NCI-H2171 treated with DMSO at 0.1 percent for 48 hours (cell line): ENCODE data around the gene EPGN.

ENCODE experiments used
- DNase-seq: peaks from one replicate; lab custom pipeline; 2025; lab: John Stamatoyannopoulos, UW

EPGN gene

GRCh38 chr4:74308215-74308614 lies at the start of gene EPGN:
Gene EPGN (plus strand): TSS chr4:74308470. CDS start chr4:74308534, 64 bp downstream.
- DNase-seq = no peak

- no peak for DNase-seq
Observed at GRCh38 chr4:74258963-74259362, 49.3 kb upstream of the EPGN start.

GRCh38 chr4:74260036-74260435 lies 48.2 kb upstream of the EPGN start:
- DNase-seq = no peak

GRCh38 chr4:74262522-74262921 lies 45.7 kb upstream of the EPGN start:
- DNase-seq = no peak

GRCh38 chr4:74263551-74263950 lies 44.7 kb upstream of the EPGN start:
- DNase-seq = no peak

- DNase-seq = no peak
Observed at GRCh38 chr4:74266081-74266480, 42.2 kb upstream of the EPGN start.

- no peak for DNase-seq
Observed at GRCh38 chr4:74267998-74268606, 40.2 kb upstream of the EPGN start.

GRCh38 chr4:74268643-74269042 lies 39.6 kb upstream of the EPGN start:
- DNase-seq = no peak

GRCh38 chr4:74278490-74278889 lies 29.8 kb upstream of the EPGN start:
- no peak for DNase-seq

GRCh38 chr4:74279716-74280115 lies 28.6 kb upstream of the EPGN start:
- no peak for DNase-seq

- no peak for DNase-seq
Observed at GRCh38 chr4:74282926-74283325, 25.3 kb upstream of the EPGN start.

- no peak for DNase-seq
Observed at GRCh38 chr4:74283614-74284013, 24.7 kb upstream of the EPGN start.

GRCh38 chr4:74284053-74284452 lies 24.2 kb upstream of the EPGN start:
- no peak for DNase-seq

- DNase-seq = no peak
Observed at GRCh38 chr4:74287164-74287563, 21.1 kb upstream of the EPGN start.

- DNase-seq = no peak
Observed at GRCh38 chr4:74287791-74288190, 20.5 kb upstream of the EPGN start.

- DNase-seq = no peak
Observed at GRCh38 chr4:74291471-74291870, 16.8 kb upstream of the EPGN start.

GRCh38 chr4:74292111-74292870 lies 16.0 kb upstream of the EPGN start:
- no peak for DNase-seq

- DNase-seq = no peak
Observed at GRCh38 chr4:74293558-74293957, 14.7 kb upstream of the EPGN start.

- no peak for DNase-seq
Observed at GRCh38 chr4:74294681-74295080, 13.6 kb upstream of the EPGN start.

- no peak for DNase-seq
Observed at GRCh38 chr4:74297539-74297938, 10.7 kb upstream of the EPGN start.

GRCh38 chr4:74304095-74304625 lies 4.1 kb upstream of the EPGN start:
- no peak for DNase-seq

GRCh38 chr4:74305000-74305399 lies 3.3 kb upstream of the EPGN start:
- no peak for DNase-seq

GRCh38 chr4:74307170-74307569 lies 1.1 kb upstream of the EPGN start:
- DNase-seq = no peak

GRCh38 chr4:74309223-74309622 lies 953 bp downstream of the EPGN start:
- DNase-seq = no peak
